GM18909 (cell line): Measurements from ENCODE around the gene TDRD15.
"Not testable (repeated sequence)": the region's sequence is repeated elsewhere in the genome, so short reads cannot be mapped to it uniquely, and the experiment has no call there.

Experiments
- ATAC-seq: cut with Tn5 transposase; IDR thresholded peaks from one replicate; pipeline ENCODE4 v1.9.1; 2021; ENCODE audit warnings: mild to moderate bottlenecking; ENCODE audit not compliant: unreplicated experiment, poor library complexity

Gene TDRD15

GRCh38 chr2:21123473-21124393 is at the start of gene TDRD15:
Gene TDRD15, plus strand, starts transcription at chr2:21123968. Its CDS starts 13,500 bp downstream, at chr2:21137468.
- no peak for ATAC-seq

- ATAC-seq = no peak
These were observed 45.5 kb upstream of the TDRD15 start for GRCh38 chr2:21078296-21078695.

- ATAC-seq = no peak
These were observed 40.3 kb upstream of the TDRD15 start for GRCh38 chr2:21083482-21083881.

- no peak for ATAC-seq
These were observed 39.4 kb upstream of the TDRD15 start for GRCh38 chr2:21084401-21084800.

GRCh38 chr2:21092308-21092869 is 31.4 kb upstream of the TDRD15 start:
- ATAC-seq = no peak

- no peak for ATAC-seq
These were observed 28.6 kb upstream of the TDRD15 start for GRCh38 chr2:21095178-21095577.

GRCh38 chr2:21095714-21096113 is 28.1 kb upstream of the TDRD15 start:
- no peak for ATAC-seq

- ATAC-seq = no peak
These were observed 27.3 kb upstream of the TDRD15 start for GRCh38 chr2:21096458-21096857.

- no peak for ATAC-seq
These were observed 26.4 kb upstream of the TDRD15 start for GRCh38 chr2:21097331-21097730.

GRCh38 chr2:21098294-21098693 is 25.5 kb upstream of the TDRD15 start:
- ATAC-seq = no peak

- ATAC-seq = no peak
These were observed 24.4 kb upstream of the TDRD15 start for GRCh38 chr2:21099281-21099907.

GRCh38 chr2:21101514-21102155 is 22.1 kb upstream of the TDRD15 start:
- not testable (repeated sequence) for ATAC-seq

- ATAC-seq = no peak
These were observed 21.4 kb upstream of the TDRD15 start for GRCh38 chr2:21102356-21102755.

GRCh38 chr2:21103274-21103891 is 20.4 kb upstream of the TDRD15 start:
- ATAC-seq = no peak

- ATAC-seq = no peak
These were observed 19.6 kb upstream of the TDRD15 start for GRCh38 chr2:21104030-21104660.

- ATAC-seq = no peak
These were observed 12.8 kb upstream of the TDRD15 start for GRCh38 chr2:21111012-21111411.

GRCh38 chr2:21117688-21118087 is 6.1 kb upstream of the TDRD15 start:
- no peak for ATAC-seq

- no peak for ATAC-seq
These were observed 5.4 kb upstream of the TDRD15 start for GRCh38 chr2:21118302-21118920.

- no peak for ATAC-seq
These were observed 8.1 kb downstream of the TDRD15 start for GRCh38 chr2:21131861-21132260.
